Esophagus muscularis mucosa (tissue), 4 donors: ENCODE measurements around the gene GPS2. TPM values are rescaled to one million over a fixed set of nuclear protein-coding genes. Genes with fewer than 3 reads are reported as not detected.
A peak's percentile ranks its signal among the peaks of the same experiment; 100 is the strongest.

ENCODE experiments used
- DNase-seq: peaks from one replicate; pipeline ENCODE4 v3.0.0-alpha.2; 2017; ENCODE audit errors: extremely low spot score
- H3K27ac ChIP-seq, 4 donors: fragments of 200-600 bp; sonication (generic); replicated peaks in 1 of 4; 1 replicate in 3 of 4; 2 replicates in 1 of 4; pipeline ENCODE4 v1.5.1; 2016 to 2019; ENCODE audit warnings: mild to moderate bottlenecking in 1 of 4
- H3K27me3 ChIP-seq, 4 donors: fragments of 200-600 bp; sonication (generic); one replicate each; pipeline versions ENCODE4 v1.5.1 to v1.6.0; 2016 to 2019
- H3K36me3 ChIP-seq, 4 donors: fragments of 200-600 bp; sonication (generic); one replicate each; pipeline ENCODE4 v1.5.1; 2016 to 2019
- H3K4me1 ChIP-seq, 4 donors: fragments of 200-600 bp; sonication (generic); one replicate each; pipeline ENCODE4 v1.5.1; 2016 to 2019
- H3K4me3 ChIP-seq, 4 donors: fragments of 200-600 bp; sonication (generic); 1 replicate in 2 of 4; 2 replicates in 2 of 4; pipeline ENCODE4 v1.5.1; 2016 to 2019; ENCODE audit warnings: mild to moderate bottlenecking in 4 of 4, moderate library complexity in 1 of 4
- H3K9me3 ChIP-seq, 4 donors: fragments of 200-600 bp; sonication (generic); 1 replicate in 3 of 4; 2 replicates in 1 of 4; pipeline ENCODE4 v1.5.1; 2016 to 2019
- EP300 ChIP-seq: sonication (generic); formaldehyde crosslinking; IDR thresholded peaks from one replicate; pipeline ENCODE4 v1.6.1; 2017; ENCODE audit warnings: antibody characterized with exemption
- POLR2A ChIP-seq: fragments of 450-650 bp; IDR thresholded peaks from one replicate; pipeline ENCODE4 v1.6.1; 2017; ENCODE audit warnings: antibody characterized with exemption, moderate library complexity, mild to moderate bottlenecking, low read depth
- POLR2AphosphoS5 ChIP-seq, 2 donors: sonication (generic); formaldehyde crosslinking; IDR thresholded peaks; one replicate each; pipeline ENCODE4 v1.6.1; 2017; ENCODE audit warnings: antibody characterized with exemption in 2 of 2
- WGBS: methylation state at CpG from one replicate; pipeline ENCODE4 v1.1.5; 2018; 5-methylcytosine and 5-hydroxymethylcytosine counted together
- intact Hi-C: fragments of 100-400 bp; cut with DNase I; formaldehyde crosslinking; loops from one replicate; pipeline ENCODE4 v1.15.1; 2023
- total RNA-seq, 4 donors: library from RNA; depleted of rRNA; stranded (reverse); fragments of >200 nt; gene quantifications; one replicate each; pipeline versions ENCODE4 v1.1.0 to v1.2.1, GENCODE V29; 2016
- TF ChIP-seq, protein P1 (sequence below), 3 experiments: fragments of 200-600 bp in 2 of 3; fragments of 450-650 bp in 1 of 3; sonication (generic) in 2 of 3; IDR thresholded peaks; one replicate each; pipeline ENCODE4 v1.5.1; 2017 to 2019; ENCODE audit warnings: antibody characterized with exemption in 3 of 3, mild to moderate bottlenecking in 2 of 3, moderate library complexity in 1 of 3

Gene GPS2
- total RNA-seq, 4 donors from 2014 or later, result 89.6 to 112 (median 90.2) TPM

DNA sequence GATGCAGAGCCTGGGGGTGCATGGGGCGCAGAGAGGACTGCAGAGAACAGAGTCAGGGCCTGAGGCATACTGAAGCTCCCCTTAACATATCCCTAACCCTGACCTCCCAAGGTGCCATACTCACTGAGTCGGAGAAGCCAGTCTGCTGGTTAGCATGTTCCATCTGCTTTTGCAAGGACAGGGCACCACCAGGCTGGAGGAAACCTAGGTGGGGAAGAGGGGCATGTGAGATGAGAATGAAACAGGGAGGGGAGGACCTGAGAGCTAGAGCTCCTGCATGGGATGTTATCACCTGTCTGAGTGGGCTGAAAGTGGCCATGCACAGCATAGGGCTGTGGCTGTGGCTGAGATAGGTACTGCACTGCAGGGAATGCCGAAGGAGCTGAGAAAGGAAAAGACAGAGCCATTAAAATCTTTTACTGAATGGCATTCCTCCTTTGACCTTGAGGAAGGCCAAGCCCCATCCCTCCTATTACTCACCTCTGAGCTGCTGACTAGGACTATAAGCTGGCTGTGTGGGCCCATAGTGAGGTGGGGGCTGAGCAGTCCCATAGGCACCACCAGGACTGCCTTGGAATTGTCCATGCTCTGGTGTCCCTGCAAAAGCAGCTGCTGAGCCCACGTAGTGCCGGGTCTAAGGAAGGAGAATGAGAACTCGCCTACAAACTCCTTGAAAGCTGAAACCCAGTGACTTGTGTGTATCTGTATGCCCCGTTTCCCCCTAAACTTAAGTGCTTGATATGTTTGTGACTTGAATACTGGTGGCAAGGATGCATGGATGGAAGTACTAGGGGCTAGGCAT is 1.9 kb downstream of the GPS2 start:
- DNase-seq, result no peak
- 89% methylated on average over 7 of the region's 7 CpGs for whole genome bisulfite sequencing
- H3K9me3 ChIP-seq, result no peaks in the 10 kb centered on the region
- TF ChIP-seq, protein P1, sequence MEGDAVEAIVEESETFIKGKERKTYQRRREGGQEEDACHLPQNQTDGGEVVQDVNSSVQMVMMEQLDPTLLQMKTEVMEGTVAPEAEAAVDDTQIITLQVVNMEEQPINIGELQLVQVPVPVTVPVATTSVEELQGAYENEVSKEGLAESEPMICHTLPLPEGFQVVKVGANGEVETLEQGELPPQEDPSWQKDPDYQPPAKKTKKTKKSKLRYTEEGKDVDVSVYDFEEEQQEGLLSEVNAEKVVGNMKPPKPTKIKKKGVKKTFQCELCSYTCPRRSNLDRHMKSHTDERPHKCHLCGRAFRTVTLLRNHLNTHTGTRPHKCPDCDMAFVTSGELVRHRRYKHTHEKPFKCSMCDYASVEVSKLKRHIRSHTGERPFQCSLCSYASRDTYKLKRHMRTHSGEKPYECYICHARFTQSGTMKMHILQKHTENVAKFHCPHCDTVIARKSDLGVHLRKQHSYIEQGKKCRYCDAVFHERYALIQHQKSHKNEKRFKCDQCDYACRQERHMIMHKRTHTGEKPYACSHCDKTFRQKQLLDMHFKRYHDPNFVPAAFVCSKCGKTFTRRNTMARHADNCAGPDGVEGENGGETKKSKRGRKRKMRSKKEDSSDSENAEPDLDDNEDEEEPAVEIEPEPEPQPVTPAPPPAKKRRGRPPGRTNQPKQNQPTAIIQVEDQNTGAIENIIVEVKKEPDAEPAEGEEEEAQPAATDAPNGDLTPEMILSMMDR (IDR thresholded peaks at IDR 0.05), result peak in 1 of 3 experiments; percentile 17
- no peak for TF ChIP-seq POLR2A
- H3K4me1 ChIP-seq, result peaks cover 56 to 73% (median 67%) of the 10 kb centered on the region in 4 donors
- peak overlapping the region; percentile 84 to 94 (median 93) for H3K27ac ChIP-seq
- no peaks in the 10 kb centered on the region for H3K27me3 ChIP-seq
- intact Hi-C loops, result no loop called here
- peaks cover 56 to 75% (median 65%) of the 10 kb centered on the region in 4 donors for H3K36me3 ChIP-seq
- H3K4me3 ChIP-seq, result no peak overlapping the region

DNA sequence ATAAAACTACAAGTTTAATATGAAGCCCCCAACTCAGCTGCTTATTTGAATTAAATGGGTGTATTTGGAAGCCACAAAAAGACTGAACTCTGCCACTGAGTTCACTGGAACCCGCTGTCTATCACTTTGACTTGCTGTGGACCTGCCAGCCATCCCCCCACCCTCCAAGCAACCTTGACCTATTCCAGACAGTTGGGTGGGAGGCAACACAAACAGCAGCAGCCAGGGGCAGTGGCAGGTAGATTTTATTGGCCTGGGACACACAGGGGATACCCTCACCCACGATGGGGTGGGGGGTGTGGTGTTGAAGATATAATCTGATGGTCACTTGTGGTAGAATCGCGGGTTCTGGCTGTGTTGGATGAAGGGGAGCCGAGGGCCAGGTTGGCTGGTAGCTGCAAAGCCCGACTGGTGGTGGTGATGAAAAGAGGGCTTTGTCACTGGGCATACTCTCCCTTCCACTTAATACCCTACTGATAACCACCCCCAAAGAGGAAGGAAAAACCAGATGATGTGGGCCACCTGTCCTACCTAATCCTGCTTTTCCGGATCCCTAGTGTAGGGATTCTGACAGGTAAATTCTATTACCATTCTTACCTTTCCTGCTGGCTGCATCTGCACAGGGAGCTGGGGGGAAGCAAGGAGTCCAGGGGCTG is 2.6 kb downstream of the GPS2 start:
- H3K4me3 ChIP-seq, result no peak overlapping the region
- TF ChIP-seq, protein P1 (IDR thresholded peaks at IDR 0.05), result no peak
- no peak for TF ChIP-seq POLR2AphosphoS5 (IDR thresholded peaks at IDR 0.05)
- TF ChIP-seq POLR2A, result no peak
- TF ChIP-seq EP300, result no peak
- H3K27ac ChIP-seq, result peak overlapping the region in 3 of 4 donors; percentile 84 to 94 (median 92)
- H3K4me1 ChIP-seq, result peaks cover 56 to 76% (median 68%) of the 10 kb centered on the region in 4 donors
- H3K36me3 ChIP-seq, result peaks cover 49 to 68% (median 58%) of the 10 kb centered on the region in 4 donors
- no peaks in the 10 kb centered on the region for H3K27me3 ChIP-seq
- DNase-seq, result no peak
- 74% methylated on average over 7 of the region's 7 CpGs for WGBS
- intact Hi-C loops, result no loop called here
- H3K9me3 ChIP-seq, result no peaks in the 10 kb centered on the region

DNA sequence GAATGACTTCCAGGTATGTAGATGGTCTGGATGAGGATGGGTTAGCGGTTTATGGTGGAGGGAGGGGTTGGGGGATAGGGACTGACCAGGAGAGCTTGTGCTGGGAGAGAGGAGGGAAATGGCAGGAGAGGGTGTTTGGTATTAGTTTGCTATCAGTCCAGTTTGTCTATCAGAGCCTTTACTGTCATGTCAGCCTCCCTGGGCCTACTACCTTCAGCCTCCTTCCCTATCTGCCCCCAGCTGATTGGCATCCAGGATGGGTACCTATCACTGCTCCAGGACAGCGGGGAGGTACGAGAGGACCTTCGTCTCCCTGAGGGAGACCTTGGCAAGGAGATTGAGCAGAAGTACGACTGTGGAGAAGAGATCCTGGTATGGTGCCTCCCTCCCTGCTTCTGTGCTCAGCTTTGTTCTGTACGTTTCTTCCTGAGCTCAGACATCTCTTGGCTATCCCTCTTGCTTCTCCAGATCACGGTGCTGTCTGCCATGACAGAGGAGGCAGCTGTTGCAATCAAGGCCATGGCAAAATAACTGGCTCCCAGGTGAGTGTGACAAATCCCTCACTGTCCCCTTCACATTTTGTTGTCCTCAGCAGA is 4.0 kb downstream of the GPS2 start:
- H3K36me3 ChIP-seq, result peaks cover 38 to 55% (median 49%) of the 10 kb centered on the region in 4 donors
- H3K4me1 ChIP-seq, result peaks cover 60 to 79% (median 71%) of the 10 kb centered on the region in 4 donors
- H3K27ac ChIP-seq, result peak overlapping the region; percentile 0 to 95 (median 20)

DNA sequence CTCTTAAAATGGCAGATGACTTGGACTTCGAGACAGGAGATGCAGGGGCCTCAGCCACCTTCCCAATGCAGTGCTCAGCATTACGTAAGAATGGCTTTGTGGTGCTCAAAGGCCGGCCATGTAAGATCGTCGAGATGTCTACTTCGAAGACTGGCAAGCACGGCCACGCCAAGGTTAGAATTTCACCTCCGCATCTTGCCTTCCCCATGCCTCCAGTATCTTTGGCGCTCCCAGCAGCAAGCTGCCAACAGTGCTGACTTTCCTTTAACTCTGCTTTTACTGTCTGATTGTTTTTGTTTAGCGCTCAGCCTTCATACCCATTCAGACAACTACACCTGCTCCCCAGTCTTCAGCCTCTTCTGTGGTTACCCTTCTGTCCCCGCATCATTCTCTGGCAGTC is 5.5 kb downstream of the GPS2 start:
- H3K9me3 ChIP-seq, result no peaks in the 10 kb centered on the region
- 89% methylated on average over 12 of the region's 12 CpGs for WGBS
- no peak for DNase-seq
- intact Hi-C loops, result no loop called here
- no peaks in the 10 kb centered on the region for H3K27me3 ChIP-seq
- H3K4me1 ChIP-seq, result peaks cover 54 to 71% (median 64%) of the 10 kb centered on the region in 4 donors
- TF ChIP-seq, protein P1 (IDR thresholded peaks at IDR 0.05), result no peak
- TF ChIP-seq POLR2AphosphoS5 (IDR thresholded peaks at IDR 0.05), result no peak
- TF ChIP-seq EP300, result no peak
- TF ChIP-seq POLR2A, result no peak
- peaks cover 38 to 50% (median 47%) of the 10 kb centered on the region in 4 donors for H3K36me3 ChIP-seq
- H3K4me3 ChIP-seq, result peak overlapping the region in 1 of 4 donors; percentile 98
- H3K27ac ChIP-seq, result peak overlapping the region; percentile 95 to 100 (median 100)

More for the DNA sequence above, 4.0 kb downstream of the GPS2 start:
- TF ChIP-seq, protein P1 (IDR thresholded peaks at IDR 0.05), result no peak
- TF ChIP-seq POLR2AphosphoS5 (IDR thresholded peaks at IDR 0.05) (no peak), POLR2A (no peak)
- Histone ChIP-seq H3K27me3 (no peaks in the 10 kb centered on the region), H3K4me3 (no peak overlapping the region), H3K9me3 (no peaks in the 10 kb centered on the region)
- intact Hi-C loops, result no loop called here
- no peak for DNase-seq
- WGBS, result 89% methylated on average over 7 of the region's 7 CpGs
